ENCODE data around the gene ANGPTL8. TPM values are rescaled to one million over a fixed set of nuclear protein-coding genes. Genes with fewer than 3 reads are reported as not detected.

ANGPTL8 gene
- total RNA-seq, 2 donors from 2014 or later: 1.3 TPM; not detected in 1

GRCh38 chr19:11265785-11266236 is 26.4 kb downstream of the ANGPTL8 start:
- Histone ChIP-seq H3K27ac (peak overlapping the region in 1 of 2 donors; percentile 51), H3K36me3 (no peaks in the 10 kb centered on the region), H3K4me1 (peaks cover 0 to 34% of the 10 kb centered on the region in 2 donors), H3K27me3 (no peaks in the 10 kb centered on the region), H3K4me3 (no peak overlapping the region), H3K9me3 (no peaks in the 10 kb centered on the region)
- TF ChIP-seq CTCF (IDR thresholded peaks at IDR 0.05): no peak
- DNase-seq (ENCODE audit: low spot score): no peak

GRCh38 chr19:11267316-11268085 is 28.1 kb downstream of the ANGPTL8 start:
- no peak for TF ChIP-seq CTCF (IDR thresholded peaks at IDR 0.05)
- Histone ChIP-seq H3K4me1 (peaks cover 0 to 28% of the 10 kb centered on the region in 2 donors), H3K36me3 (no peaks in the 10 kb centered on the region), H3K4me3 (no peak overlapping the region), H3K9me3 (no peaks in the 10 kb centered on the region), H3K27ac (peak overlapping the region; percentile 55 to 75), H3K27me3 (no peaks in the 10 kb centered on the region)
- DNase-seq (ENCODE audit: low spot score): no peak

- Histone ChIP-seq H3K4me1 (peaks cover 0 to 24% of the 10 kb centered on the region in 2 donors), H3K9me3 (no peaks in the 10 kb centered on the region), H3K36me3 (no peaks in the 10 kb centered on the region), H3K27me3 (no peaks in the 10 kb centered on the region), H3K4me3 (no peak overlapping the region), H3K27ac (peak overlapping the region; percentile 55 to 75)
- DNase-seq (ENCODE audit: low spot score): peak; percentile 84
- no peak for TF ChIP-seq CTCF (IDR thresholded peaks at IDR 0.05)
Observed at GRCh38 chr19:11268783-11269267, 29.4 kb downstream of the ANGPTL8 start.

GRCh38 chr19:11269408-11269807 is 30.0 kb downstream of the ANGPTL8 start:
- no peak for DNase-seq (ENCODE audit: low spot score)
- peaks cover 0 to 24% of the 10 kb centered on the region in 2 donors for H3K4me1 ChIP-seq
- TF ChIP-seq CTCF (IDR thresholded peaks at IDR 0.05): no peak
- H3K4me3 ChIP-seq: no peak overlapping the region
- H3K36me3 ChIP-seq: no peaks in the 10 kb centered on the region
- peak overlapping the region; percentile 55 to 75 for H3K27ac ChIP-seq
- no peaks in the 10 kb centered on the region for H3K9me3 ChIP-seq
- H3K27me3 ChIP-seq: no peaks in the 10 kb centered on the region

GRCh38 chr19:11273296-11273695 is 33.9 kb downstream of the ANGPTL8 start:
- Histone ChIP-seq H3K4me1 (peaks cover 0 to 12% of the 10 kb centered on the region in 2 donors), H3K27me3 (no peaks in the 10 kb centered on the region), H3K9me3 (no peaks in the 10 kb centered on the region), H3K36me3 (no peaks in the 10 kb centered on the region), H3K27ac (no peak overlapping the region), H3K4me3 (no peak overlapping the region)
- TF ChIP-seq CTCF (IDR thresholded peaks at IDR 0.05): no peak
- DNase-seq (ENCODE audit: low spot score): no peak

Data from right atrium auricular region (tissue), 2 donors.